ACC112 (cell line): ENCODE measurements around the gene TIAM2.
"Not testable (repeated sequence)": the region's sequence is repeated elsewhere in the genome, so short reads cannot be mapped to it uniquely, and the experiment has no call there.

ENCODE experiments used
- H2AFZ ChIP-seq: fragments of 200-600 bp; sonication (generic); one replicate; pipeline ENCODE4 v1.6.0; 2017; ENCODE audit warnings: antibody characterized with exemption, low read length; ENCODE audit not compliant: unreplicated experiment
- H3K27ac ChIP-seq: fragments of 200-600 bp; sonication (generic); 2 replicates; pipeline ENCODE4 v1.5.1; 2014; ENCODE audit warnings: low read depth, mild to moderate bottlenecking, antibody characterized with exemption, low read length, moderate library complexity
- H3K27me3 ChIP-seq: fragments of 200-600 bp; sonication (generic); 2 replicates; pipeline ENCODE4 v1.6.1; 2014; ENCODE audit warnings: mild to moderate bottlenecking, antibody characterized with exemption, low read length, moderate library complexity, mixed read lengths; ENCODE audit not compliant: insufficient read depth
- H3K36me3 ChIP-seq: fragments of 200-600 bp; sonication (generic); 2 replicates; pipeline ENCODE4 v1.6.1; 2016; ENCODE audit warnings: mild to moderate bottlenecking, antibody characterized with exemption, low read length, moderate library complexity, mixed read lengths; ENCODE audit not compliant: insufficient read depth
- H3K4me1 ChIP-seq: fragments of 200-600 bp; sonication (generic); one replicate; pipeline ENCODE4 v1.6.1; 2016; ENCODE audit warnings: low read length, mixed read lengths; ENCODE audit not compliant: insufficient read depth, unreplicated experiment, control insufficient read depth
- H3K4me3 ChIP-seq: fragments of 200-600 bp; sonication (generic); 2 replicates; pipeline ENCODE4 v1.5.1; 2014; ENCODE audit warnings: mild to moderate bottlenecking, low read depth, low read length
- H3K79me2 ChIP-seq: fragments of 200-600 bp; sonication (generic); one replicate; pipeline ENCODE4 v1.6.0; 2016; ENCODE audit warnings: low read length; ENCODE audit not compliant: control insufficient read depth, unreplicated experiment, insufficient read depth

Gene TIAM2

GRCh38 chr6:155170519-155170918 lies 175.4 kb downstream of the TIAM2 start:
- Histone ChIP-seq H3K79me2 (no peaks in the 10 kb centered on the region), H3K4me3 (no peak overlapping the region), H2AFZ (no peak overlapping the region), H3K36me3 (no peaks in the 10 kb centered on the region), H3K27ac (peak overlapping the region; percentile 91), H3K4me1 (peaks cover 29% of the 10 kb centered on the region), H3K27me3 (no peaks in the 10 kb centered on the region)

DNA sequence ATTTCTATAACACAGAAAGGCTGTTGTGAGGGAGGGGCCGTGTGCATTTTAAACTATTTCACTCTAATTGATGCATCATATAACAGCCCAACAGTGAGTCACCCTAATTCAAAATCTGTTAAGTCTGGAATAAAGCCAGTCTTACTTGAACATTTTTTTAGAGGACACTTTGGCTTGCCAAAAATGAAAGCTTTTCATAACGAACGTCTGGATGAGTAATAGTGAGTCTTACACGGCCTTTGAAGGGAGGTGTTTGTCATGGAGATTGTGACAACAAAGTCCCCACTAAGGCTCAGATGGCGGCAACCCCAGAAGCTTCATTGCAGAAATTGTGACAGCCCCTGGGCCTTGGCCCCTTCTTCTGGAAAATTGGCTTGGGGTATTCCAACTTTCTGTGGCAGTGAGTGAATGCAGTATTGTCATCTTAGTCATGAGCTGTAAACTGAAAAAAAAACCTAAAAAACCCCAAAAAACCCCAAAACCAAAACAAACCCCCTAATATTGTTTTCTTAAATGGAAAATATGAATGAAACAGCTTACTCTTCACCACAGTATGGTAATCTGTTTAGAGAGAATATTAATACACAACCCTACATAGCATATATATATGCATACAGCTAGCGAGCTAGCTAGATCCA lies 176.1 kb downstream of the TIAM2 start:
- Histone ChIP-seq H3K79me2 (no peaks in the 10 kb centered on the region), H2AFZ (peak overlapping the region; percentile 24), H3K27ac (peak overlapping the region; percentile 91), H3K4me1 (peaks cover 29% of the 10 kb centered on the region), H3K36me3 (no peaks in the 10 kb centered on the region), H3K4me3 (peak overlapping the region; percentile 63), H3K27me3 (no peaks in the 10 kb centered on the region)

GRCh38 chr6:155171747-155172449 lies 176.8 kb downstream of the TIAM2 start:
- Histone ChIP-seq H3K4me1 (peaks cover 29% of the 10 kb centered on the region), H3K27me3 (no peaks in the 10 kb centered on the region), H3K36me3 (no peaks in the 10 kb centered on the region), H3K79me2 (no peaks in the 10 kb centered on the region), H2AFZ (peak overlapping the region; percentile 24), H3K27ac (peak overlapping the region; percentile 91), H3K4me3 (peak overlapping the region; percentile 63)

DNA sequence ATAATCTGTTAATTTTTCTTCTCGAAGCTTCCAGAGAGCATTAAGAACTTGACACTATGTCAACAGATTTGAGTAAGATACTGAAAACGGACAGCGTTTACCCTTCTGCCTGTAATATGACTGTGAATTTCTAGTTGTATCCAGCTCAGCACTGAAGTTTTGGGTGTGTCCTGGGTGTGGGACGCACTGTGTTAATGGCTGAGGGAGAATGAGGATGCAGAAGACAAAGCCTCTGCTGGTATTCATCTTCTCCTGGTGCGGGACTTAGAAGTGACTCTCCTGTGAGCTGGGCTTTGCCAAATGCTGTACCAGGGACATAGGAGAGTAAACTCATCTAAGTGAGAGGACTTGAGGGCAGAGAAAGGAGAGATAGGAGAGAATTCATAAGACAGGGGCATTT lies 178.4 kb downstream of the TIAM2 start:
- no peaks in the 10 kb centered on the region for H3K36me3 ChIP-seq
- no peak overlapping the region for H2AFZ ChIP-seq
- peaks cover 29% of the 10 kb centered on the region for H3K4me1 ChIP-seq
- H3K4me3 ChIP-seq, result no peak overlapping the region
- no peak overlapping the region for H3K27ac ChIP-seq
- H3K27me3 ChIP-seq, result no peaks in the 10 kb centered on the region
- H3K79me2 ChIP-seq, result no peaks in the 10 kb centered on the region

DNA sequence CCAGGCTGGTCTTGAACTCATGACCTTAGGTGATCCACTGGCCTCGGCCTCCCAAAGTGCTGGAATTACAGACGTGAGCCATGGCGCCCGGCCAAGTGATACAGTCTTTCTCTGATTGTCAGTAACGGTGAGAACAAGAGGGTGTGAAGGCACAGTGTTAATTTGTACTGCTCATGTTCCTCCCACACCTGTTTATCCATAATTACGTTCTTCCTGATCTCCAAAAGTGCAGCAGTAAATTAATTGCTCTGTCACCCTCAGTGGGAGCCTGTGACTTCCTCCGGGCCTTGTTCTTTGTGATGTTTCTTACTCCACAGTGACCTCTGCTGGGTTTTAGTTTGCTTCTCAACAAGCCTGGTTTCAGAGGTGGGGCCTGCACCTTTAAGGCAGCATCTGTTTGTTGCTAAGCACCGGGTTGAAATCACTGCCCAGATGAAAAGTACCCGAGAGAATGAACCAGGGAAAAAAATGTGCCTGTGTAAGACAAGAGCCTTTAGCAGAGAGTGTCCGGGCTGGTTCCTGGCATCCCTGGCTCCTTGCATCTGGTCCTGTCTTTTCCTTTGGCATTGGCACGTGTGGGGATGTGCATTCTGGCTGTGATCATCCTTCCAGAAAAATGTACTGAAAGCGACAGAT lies 179.6 kb downstream of the TIAM2 start:
- H3K4me3 ChIP-seq, result no peak overlapping the region
- no peaks in the 10 kb centered on the region for H3K27me3 ChIP-seq
- no peaks in the 10 kb centered on the region for H3K36me3 ChIP-seq
- peaks cover 29% of the 10 kb centered on the region for H3K4me1 ChIP-seq
- H3K27ac ChIP-seq, result no peak overlapping the region
- H2AFZ ChIP-seq, result peak overlapping the region; percentile 37
- no peaks in the 10 kb centered on the region for H3K79me2 ChIP-seq

- H3K27ac ChIP-seq, result no peak overlapping the region
- H3K36me3 ChIP-seq, result no peaks in the 10 kb centered on the region
- H2AFZ ChIP-seq, result no peak overlapping the region
- no peaks in the 10 kb centered on the region for H3K79me2 ChIP-seq
- no peak overlapping the region for H3K4me3 ChIP-seq
- peaks cover 10% of the 10 kb centered on the region for H3K4me1 ChIP-seq
- no peaks in the 10 kb centered on the region for H3K27me3 ChIP-seq
Observed at GRCh38 chr6:155177363-155177961, 182.3 kb downstream of the TIAM2 start.

DNA sequence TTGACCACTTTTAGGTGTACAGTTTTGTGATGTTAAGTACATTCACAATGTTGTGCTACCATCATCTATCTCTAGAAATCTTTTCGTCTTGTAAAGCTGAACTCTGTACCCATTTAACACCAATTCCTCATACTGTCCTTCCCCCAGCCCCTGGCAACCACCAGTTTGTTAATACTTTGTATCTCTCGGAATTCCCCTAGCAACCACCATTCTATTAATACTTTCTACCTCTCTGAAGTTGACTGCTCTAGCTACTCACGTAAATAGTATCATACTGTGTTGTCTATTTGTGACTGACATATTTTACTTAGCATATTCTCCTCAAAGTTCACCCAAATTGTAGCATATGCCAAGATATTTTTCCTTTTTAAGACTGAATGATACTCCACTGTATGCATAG lies 186.4 kb downstream of the TIAM2 start:
- Histone ChIP-seq H3K79me2 (no peaks in the 10 kb centered on the region), H3K27me3 (no peaks in the 10 kb centered on the region), H3K4me3 (no peak overlapping the region), H2AFZ (no peak overlapping the region), H3K36me3 (no peaks in the 10 kb centered on the region), H3K4me1 (peaks cover 11% of the 10 kb centered on the region), H3K27ac (no peak overlapping the region)

GRCh38 chr6:155182103-155182502 lies 187.0 kb downstream of the TIAM2 start:
- Histone ChIP-seq H3K27me3 (no peaks in the 10 kb centered on the region), H3K4me3 (no peak overlapping the region), H3K4me1 (peaks cover 17% of the 10 kb centered on the region), H3K79me2 (no peaks in the 10 kb centered on the region), H2AFZ (no peak overlapping the region), H3K36me3 (no peaks in the 10 kb centered on the region), H3K27ac (no peak overlapping the region)

GRCh38 chr6:155183095-155183494 lies 188.0 kb downstream of the TIAM2 start:
- Histone ChIP-seq H3K4me1 (peaks cover 19% of the 10 kb centered on the region), H3K79me2 (no peaks in the 10 kb centered on the region), H3K36me3 (no peaks in the 10 kb centered on the region), H3K4me3 (no peak overlapping the region), H3K27me3 (no peaks in the 10 kb centered on the region), H3K27ac (no peak overlapping the region), H2AFZ (no peak overlapping the region)

GRCh38 chr6:155185041-155185440 lies 189.9 kb downstream of the TIAM2 start:
- H3K79me2 ChIP-seq, H3K27ac ChIP-seq, H2AFZ ChIP-seq, H3K4me3 ChIP-seq, H3K27me3 ChIP-seq, H3K36me3 ChIP-seq: not testable (repeated sequence)
- peaks cover 34% of the 10 kb centered on the region for H3K4me1 ChIP-seq
